GM21367 (cell line): Measurements from ENCODE around the gene CENPP.
"Not testable (repeated sequence)": the region's sequence is repeated elsewhere in the genome, so short reads cannot be mapped to it uniquely, and the experiment has no call there.

Source experiments
- ATAC-seq: cut with Tn5 transposase; IDR thresholded peaks from one replicate; pipeline ENCODE4 v1.9.1; 2021; ENCODE audit not compliant: unreplicated experiment

CENPP gene

GRCh38 chr9:92589923-92590322, 264.2 kb downstream of the CENPP start:
- ATAC-seq = no peak

DNA sequence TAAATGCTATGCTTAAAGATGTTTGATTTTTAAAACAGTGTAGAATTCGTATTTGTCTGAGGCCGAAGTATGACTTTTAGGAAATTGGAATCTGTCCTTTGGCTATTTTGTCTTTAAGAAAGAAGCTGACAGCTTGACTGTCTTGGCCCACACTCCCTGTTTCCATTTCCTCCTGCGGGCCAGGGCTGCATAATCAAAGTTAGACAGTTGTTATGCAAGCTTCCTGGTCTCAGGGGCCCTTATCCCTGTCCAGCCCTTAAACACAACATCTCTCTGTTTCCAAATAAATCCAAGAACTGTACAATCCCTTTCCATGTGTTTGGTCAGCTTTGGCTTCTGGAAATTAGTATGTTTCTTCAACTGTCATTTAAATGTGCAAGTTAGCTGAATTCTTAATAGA, 264.6 kb downstream of the CENPP start:
- no peak for ATAC-seq

DNA sequence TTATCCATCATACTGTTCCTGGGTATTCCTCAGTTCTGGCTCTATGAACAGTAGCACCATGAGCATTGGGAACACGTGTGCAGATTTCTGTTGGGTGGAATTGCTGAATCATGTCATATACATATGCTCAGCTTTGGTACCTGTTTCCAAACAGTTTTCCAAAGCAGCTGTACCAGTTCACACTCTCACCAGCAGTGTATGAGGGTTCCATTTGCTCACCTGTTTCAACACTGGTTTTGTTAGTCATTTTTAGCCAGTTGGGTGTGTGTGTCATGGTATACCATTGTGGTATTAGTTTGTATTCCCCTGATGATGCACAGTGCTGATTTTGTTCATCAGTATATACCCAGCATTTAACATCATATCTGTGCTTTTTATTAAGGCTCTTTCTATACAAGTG, 266.8 kb downstream of the CENPP start:
- ATAC-seq = no peak

DNA sequence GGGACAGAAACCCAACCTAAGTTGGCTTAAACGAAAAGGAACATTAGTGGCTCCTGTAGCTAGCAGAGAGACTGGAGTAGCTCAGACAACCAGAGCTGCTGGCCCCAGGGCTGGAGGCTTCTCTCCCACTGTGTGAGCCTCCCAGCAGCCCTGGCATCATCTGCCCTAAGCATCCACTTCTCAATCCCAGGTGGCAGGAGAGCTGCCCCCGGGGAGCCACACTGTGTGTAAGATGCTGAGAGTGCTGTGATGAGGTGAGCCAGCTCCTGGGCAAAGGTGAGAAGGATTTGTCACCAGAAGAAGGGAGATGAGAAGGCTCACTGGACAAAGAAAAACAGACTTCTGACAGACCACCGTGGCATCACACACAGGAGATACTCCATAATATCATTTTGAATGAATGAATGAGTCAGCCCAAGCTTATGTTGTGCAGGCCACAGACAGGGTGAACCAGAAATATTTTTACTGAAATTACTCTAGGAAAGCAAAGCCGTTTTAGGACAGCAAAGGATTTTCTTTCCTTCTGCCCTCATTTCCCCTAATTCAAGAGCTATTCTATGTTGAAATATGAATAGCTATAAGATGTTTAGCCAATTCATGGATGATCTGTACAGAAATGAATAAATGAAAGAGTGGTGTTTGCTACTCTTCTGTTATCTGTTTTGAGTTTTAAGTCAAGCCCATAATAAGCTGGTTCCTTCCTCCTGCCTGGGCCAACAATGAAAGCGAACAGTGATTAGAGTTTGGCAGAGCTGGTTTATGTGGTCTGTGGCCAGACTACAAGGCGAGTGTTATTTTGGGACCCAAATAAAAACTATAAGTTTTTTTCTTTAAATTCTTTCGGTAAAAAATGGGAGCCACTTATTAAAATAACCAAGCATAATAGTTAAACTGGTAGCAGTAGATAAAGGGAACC, 267.5 kb downstream of the CENPP start:
- no peak for ATAC-seq

- ATAC-seq = not testable (repeated sequence)
Observed at GRCh38 chr9:92595075-92595474, 269.3 kb downstream of the CENPP start.

- no peak for ATAC-seq
Observed at GRCh38 chr9:92595930-92596329, 270.2 kb downstream of the CENPP start.

DNA sequence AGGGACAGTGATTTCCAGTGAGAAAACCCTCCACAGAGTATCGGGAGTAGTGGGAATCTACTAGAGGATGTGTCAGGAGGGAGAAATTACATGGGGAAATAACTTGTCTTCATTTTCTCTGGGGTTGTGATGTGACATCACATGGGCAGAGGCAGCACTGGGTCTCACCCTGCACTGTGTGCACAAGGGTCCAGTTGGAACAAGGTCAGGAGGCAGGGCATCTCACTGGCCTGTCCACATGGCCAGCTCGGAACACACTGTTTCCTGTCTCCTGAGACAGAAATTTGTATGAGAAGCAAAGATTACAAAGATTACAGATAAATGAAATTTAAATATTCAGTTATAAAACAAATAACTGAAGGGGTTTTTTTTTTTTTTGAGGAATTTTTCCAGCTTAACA, 272.6 kb downstream of the CENPP start:
- no peak for ATAC-seq

GRCh38 chr9:92599938-92600461, 274.2 kb downstream of the CENPP start:
- ATAC-seq = no peak

- ATAC-seq = no peak
Observed at GRCh38 chr9:92600462-92601261, 274.9 kb downstream of the CENPP start.

DNA sequence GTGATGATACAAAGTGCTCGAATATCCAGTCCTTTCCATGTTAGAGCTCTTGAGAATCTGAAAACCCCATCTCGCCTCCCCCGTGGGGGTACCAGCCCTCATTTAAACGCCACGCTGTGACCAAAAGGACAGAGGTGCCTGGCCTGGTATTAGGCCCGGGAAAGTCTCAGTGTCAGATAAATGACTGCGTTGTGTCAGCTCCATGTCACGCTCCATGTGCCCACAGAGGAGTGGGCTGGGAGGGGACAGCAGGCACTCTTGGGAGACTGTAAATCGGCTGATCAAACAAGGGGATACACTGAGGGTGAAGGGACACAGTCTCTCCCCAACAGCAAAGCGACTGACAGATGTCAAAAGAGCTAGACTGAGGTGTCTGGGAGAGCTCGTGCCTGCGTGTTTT, 275.7 kb downstream of the CENPP start:
- ATAC-seq = no peak

DNA sequence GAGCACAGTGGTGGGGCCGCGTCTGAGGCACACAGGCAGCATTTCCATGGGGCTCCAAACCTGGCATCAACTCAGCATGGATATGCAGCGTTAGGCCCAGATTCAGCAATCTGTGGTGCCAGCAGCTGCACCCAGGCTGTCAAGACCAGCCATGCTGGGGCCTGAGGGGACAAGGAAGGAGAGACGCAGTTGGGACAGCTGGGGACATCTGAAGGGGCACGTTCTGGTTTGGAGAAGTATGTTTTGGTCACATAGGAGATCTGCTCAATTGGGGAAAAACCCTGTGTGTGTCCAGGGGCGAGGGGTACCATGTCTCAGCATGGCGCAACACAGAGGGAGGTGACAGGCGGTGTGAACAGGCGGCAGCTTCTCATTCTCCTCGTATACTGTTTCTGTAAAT, 276.7 kb downstream of the CENPP start:
- no peak for ATAC-seq

GRCh38 chr9:92603100-92603499, 277.3 kb downstream of the CENPP start:
- no peak for ATAC-seq

DNA sequence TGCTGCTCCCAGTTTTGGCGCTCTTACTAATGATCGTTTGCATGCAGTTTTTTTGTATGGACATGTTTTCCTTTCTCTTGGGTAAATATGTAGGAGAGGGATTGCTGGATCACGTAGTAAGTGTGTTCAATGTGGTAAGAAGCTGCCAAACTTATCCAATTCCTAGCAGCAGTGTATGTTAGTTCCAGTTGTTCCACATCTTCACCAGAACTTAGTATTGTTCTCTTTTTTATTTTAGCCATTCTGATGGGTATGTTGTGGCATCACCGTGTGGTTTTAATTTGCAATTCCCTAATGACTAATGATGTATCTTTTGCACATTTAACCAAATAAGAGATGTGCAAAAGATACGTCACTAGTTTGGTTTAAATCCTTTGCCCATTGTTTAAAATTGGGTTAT, 278.2 kb downstream of the CENPP start:
- ATAC-seq = no peak

DNA sequence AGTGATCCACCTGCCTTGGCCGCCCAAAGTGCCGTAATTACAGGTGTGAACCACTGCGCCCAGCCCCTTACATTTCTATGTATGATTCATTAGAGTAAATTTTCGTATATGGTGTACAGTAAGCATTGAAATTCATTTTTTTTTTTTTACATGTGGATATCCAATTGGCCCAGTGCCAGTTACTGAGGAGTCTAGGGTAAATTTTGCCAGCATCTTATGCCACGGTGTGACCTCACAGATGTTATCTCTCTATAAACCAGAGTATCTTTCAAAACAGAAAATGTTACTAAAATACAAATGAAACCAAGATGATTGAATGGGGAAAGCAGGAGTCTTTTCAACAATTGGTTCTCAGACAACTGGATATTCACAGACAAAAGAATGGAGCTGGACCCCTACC, 279.5 kb downstream of the CENPP start:
- no peak for ATAC-seq

GRCh38 chr9:92607088-92607487, 281.3 kb downstream of the CENPP start:
- ATAC-seq = no peak

DNA sequence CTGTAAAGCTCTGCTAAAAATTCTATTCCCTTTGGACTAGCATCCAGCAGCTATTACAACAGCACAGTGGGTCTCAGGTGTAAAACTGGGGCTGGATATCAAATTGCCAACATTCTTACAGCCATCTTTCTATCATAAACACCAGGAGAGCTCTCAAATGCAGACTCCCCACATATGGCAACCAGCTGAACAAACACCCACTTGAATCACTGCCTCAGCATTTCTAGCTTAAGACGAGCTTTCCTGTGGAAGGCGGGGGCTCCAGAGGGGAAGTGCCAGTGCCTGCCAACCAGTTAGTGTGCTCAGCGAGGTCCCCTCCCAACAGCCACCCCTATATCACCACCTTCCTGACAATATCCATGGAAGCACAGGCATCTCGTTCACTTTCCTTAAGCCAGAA, 282.0 kb downstream of the CENPP start:
- ATAC-seq = no peak

DNA sequence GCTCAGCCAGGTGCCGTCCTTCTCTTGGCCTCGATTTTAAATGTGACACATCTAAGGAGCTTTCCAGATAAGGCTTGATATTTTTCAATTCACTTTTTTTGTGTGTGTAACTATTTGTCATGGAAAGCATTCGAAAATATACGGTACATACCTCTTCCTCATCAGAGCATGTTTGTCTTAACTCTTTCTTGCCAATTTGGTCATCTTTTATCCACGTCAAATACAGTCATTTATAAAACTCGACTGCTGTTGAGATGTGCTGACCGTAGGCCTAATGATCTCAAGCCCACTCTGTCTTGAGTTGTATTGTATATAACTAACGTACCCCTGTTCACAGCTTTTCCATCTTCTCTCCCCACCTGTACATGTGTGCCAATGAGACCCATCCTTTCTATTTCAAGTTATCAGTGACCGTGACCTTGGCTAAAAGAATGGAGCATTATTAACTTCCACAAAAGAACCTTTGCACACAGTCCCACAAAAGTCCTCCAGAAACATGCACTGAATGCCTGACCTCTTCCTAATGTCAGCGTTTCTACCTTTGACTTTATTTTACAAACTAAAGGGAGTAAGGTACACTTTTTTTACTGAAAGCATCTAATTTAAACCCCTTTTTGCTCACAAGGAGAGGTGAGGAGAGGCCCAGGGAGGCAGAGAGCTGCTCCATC, 282.6 kb downstream of the CENPP start:
- ATAC-seq = no peak

- no peak for ATAC-seq
Observed at GRCh38 chr9:92608909-92609445, 283.2 kb downstream of the CENPP start.

GRCh38 chr9:92610470-92611420, 285.0 kb downstream of the CENPP start:
- ATAC-seq = no peak
